SK-N-MC (cell line): ENCODE measurements around the gene TUBB4B.

ENCODE experiments used
- DNase-seq: peaks from one replicate; pipeline ENCODE4 v3.0.0-alpha.2; 2011; ENCODE audit warnings: low read depth, low spot score
- H3K27ac ChIP-seq: fragments of 200-600 bp; sonication (generic); 2 replicates; pipeline ENCODE4 v1.5.1; 2016; ENCODE audit warnings: mixed run types
- H3K36me3 ChIP-seq: fragments of 200-600 bp; sonication (generic); 2 replicates; pipeline ENCODE4 v1.6.1; 2017; ENCODE audit warnings: antibody characterized with exemption, low read length, mixed read lengths; ENCODE audit not compliant: insufficient read depth
- H3K4me3 ChIP-seq: fragments of 200-600 bp; sonication (generic); 2 replicates; pipeline ENCODE4 v1.5.1; 2016
- H3K9ac ChIP-seq: fragments of 200-600 bp; sonication (generic); 2 replicates; pipeline ENCODE4 v1.8.0; 2017; ENCODE audit warnings: mixed run types, mixed read lengths; ENCODE audit not compliant: insufficient read length
- H3K9me3 ChIP-seq: fragments of 200-600 bp; sonication (generic); 2 replicates; pipeline ENCODE4 v1.6.1; 2017; ENCODE audit warnings: low read depth, mild to moderate bottlenecking, antibody characterized with exemption, low read length, moderate library complexity, mixed read lengths
- EZH2 ChIP-seq: fragments of 200-600 bp; sonication (generic); IDR thresholded peaks from one replicate; pipeline ENCODE4 v1.6.1; 2017; ENCODE audit warnings: antibody characterized with exemption
- FOXP2 ChIP-seq: optimal IDR thresholded peaks from 2 replicates; pipeline ENCODE3; 2011; ENCODE audit warnings: mild to moderate bottlenecking, moderate library complexity; ENCODE audit not compliant: insufficient read depth; ENCODE audit errors: extremely low read length, control extremely low read depth
- POLR2AphosphoS5 ChIP-seq: IDR thresholded peaks from 2 replicates; pipeline ENCODE4 v1.6.1; 2012; ENCODE audit warnings: mild to moderate bottlenecking, low read depth, low read length, borderline replicate concordance

TUBB4B gene

GRCh38 chr9:137227054-137227852 lies 13.8 kb upstream of the TUBB4B start, which contains the start of gene RNF224:
Gene RNF224, plus strand, starts transcription at chr9:137227502. Its CDS starts 834 bp downstream, at chr9:137228336.
- Histone ChIP-seq H3K36me3 (no peaks in the 10 kb centered on the region), H3K27ac (no peak within 1 kb of the TSS), H3K9ac (no peak within 1 kb of the TSS), H3K9me3 (no peaks in the 10 kb centered on the region), H3K4me3 (no peak within 1 kb of the TSS)
- TF ChIP-seq POLR2AphosphoS5 = no peak
- TF ChIP-seq FOXP2 = no peak
- no peak for TF ChIP-seq EZH2
- no peak for DNase-seq

GRCh38 chr9:137227853-137228505 lies 13.1 kb upstream of the TUBB4B start:
- TF ChIP-seq EZH2 (no peak), FOXP2 (no peak), POLR2AphosphoS5 (no peak)
- Histone ChIP-seq H3K27ac (no peak overlapping the region), H3K9ac (no peak overlapping the region), H3K9me3 (no peaks in the 10 kb centered on the region), H3K4me3 (no peak overlapping the region), H3K36me3 (no peaks in the 10 kb centered on the region)
- no peak for DNase-seq

GRCh38 chr9:137228506-137228967 lies 12.6 kb upstream of the TUBB4B start:
- H3K27ac ChIP-seq = no peak overlapping the region
- no peak overlapping the region for H3K9ac ChIP-seq
- H3K36me3 ChIP-seq = no peaks in the 10 kb centered on the region
- H3K9me3 ChIP-seq = no peaks in the 10 kb centered on the region
- H3K4me3 ChIP-seq = no peak overlapping the region
- TF ChIP-seq FOXP2 = no peak
- TF ChIP-seq POLR2AphosphoS5 = no peak
- no peak for TF ChIP-seq EZH2
- no peak for DNase-seq

GRCh38 chr9:137228968-137229896 lies 11.9 kb upstream of the TUBB4B start:
- Histone ChIP-seq H3K9me3 (no peaks in the 10 kb centered on the region), H3K36me3 (no peaks in the 10 kb centered on the region), H3K4me3 (no peak overlapping the region), H3K9ac (no peak overlapping the region), H3K27ac (no peak overlapping the region)
- DNase-seq = no peak
- TF ChIP-seq EZH2 (no peak), POLR2AphosphoS5 (no peak), FOXP2 (no peak)

GRCh38 chr9:137229903-137230704 lies 11.0 kb upstream of the TUBB4B start:
- H3K36me3 ChIP-seq = no peaks in the 10 kb centered on the region
- TF ChIP-seq EZH2 = no peak
- H3K4me3 ChIP-seq = no peak overlapping the region
- no peaks in the 10 kb centered on the region for H3K9me3 ChIP-seq
- no peak overlapping the region for H3K9ac ChIP-seq
- no peak overlapping the region for H3K27ac ChIP-seq
- DNase-seq = no peak

- DNase-seq = no peak
- no peak within 1 kb of the TSS for H3K27ac ChIP-seq
- no peak within 1 kb of the TSS for H3K9ac ChIP-seq
- H3K36me3 ChIP-seq = no peaks in the 10 kb centered on the region
- TF ChIP-seq FOXP2 = no peak
- no peaks in the 10 kb centered on the region for H3K9me3 ChIP-seq
- no peak within 1 kb of the TSS for H3K4me3 ChIP-seq
Measured at GRCh38 chr9:137230705-137231371, 10.2 kb upstream of the TUBB4B start, which contains the start of gene SLC34A3. Gene SLC34A3, plus strand, starts transcription at chr9:137230901. Its CDS starts 802 bp downstream, at chr9:137231703.

- TF ChIP-seq EZH2 (no peak), POLR2AphosphoS5 (no peak), FOXP2 (no peak)
- Histone ChIP-seq H3K27ac (no peak overlapping the region), H3K4me3 (no peak overlapping the region), H3K36me3 (no peaks in the 10 kb centered on the region), H3K9ac (no peak overlapping the region), H3K9me3 (no peaks in the 10 kb centered on the region)
- DNase-seq = no peak
Measured at GRCh38 chr9:137231372-137232039, 9.6 kb upstream of the TUBB4B start.
